ENCODE data around the gene LPAR2.

LPAR2 gene

DNA sequence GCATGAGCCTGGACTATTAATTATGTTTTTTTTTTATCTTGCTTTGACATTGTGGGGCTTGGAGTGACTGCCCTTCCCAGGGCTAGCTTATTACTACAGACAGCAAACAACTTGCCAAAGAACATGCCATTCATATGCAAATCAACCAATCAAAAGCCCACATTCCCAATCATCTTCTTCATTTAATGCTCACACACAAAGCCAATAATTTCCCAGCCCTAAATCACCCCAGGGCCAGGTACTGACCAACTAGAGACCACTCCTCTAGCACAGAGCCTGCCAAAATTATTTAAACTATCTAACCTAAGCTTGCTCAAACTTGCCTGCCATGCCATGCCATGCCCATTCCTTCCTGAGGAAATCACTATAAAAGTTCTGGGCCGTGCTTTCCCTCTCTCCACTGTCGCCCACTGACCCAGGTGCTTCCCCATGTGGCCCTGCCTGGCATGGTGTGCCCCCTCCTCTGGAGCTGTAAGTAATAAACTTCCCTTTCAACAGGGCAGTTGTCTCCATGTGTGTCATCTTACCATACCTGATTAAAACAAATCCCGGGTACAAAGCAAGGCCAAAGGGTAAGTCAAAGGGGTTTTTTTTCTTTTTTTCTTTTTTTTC is 25.2 kb downstream of the LPAR2 start:
- TF ChIP-seq, protein P1, sequence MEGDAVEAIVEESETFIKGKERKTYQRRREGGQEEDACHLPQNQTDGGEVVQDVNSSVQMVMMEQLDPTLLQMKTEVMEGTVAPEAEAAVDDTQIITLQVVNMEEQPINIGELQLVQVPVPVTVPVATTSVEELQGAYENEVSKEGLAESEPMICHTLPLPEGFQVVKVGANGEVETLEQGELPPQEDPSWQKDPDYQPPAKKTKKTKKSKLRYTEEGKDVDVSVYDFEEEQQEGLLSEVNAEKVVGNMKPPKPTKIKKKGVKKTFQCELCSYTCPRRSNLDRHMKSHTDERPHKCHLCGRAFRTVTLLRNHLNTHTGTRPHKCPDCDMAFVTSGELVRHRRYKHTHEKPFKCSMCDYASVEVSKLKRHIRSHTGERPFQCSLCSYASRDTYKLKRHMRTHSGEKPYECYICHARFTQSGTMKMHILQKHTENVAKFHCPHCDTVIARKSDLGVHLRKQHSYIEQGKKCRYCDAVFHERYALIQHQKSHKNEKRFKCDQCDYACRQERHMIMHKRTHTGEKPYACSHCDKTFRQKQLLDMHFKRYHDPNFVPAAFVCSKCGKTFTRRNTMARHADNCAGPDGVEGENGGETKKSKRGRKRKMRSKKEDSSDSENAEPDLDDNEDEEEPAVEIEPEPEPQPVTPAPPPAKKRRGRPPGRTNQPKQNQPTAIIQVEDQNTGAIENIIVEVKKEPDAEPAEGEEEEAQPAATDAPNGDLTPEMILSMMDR (IDR thresholded peaks at IDR 0.05), result no peak

DNA sequence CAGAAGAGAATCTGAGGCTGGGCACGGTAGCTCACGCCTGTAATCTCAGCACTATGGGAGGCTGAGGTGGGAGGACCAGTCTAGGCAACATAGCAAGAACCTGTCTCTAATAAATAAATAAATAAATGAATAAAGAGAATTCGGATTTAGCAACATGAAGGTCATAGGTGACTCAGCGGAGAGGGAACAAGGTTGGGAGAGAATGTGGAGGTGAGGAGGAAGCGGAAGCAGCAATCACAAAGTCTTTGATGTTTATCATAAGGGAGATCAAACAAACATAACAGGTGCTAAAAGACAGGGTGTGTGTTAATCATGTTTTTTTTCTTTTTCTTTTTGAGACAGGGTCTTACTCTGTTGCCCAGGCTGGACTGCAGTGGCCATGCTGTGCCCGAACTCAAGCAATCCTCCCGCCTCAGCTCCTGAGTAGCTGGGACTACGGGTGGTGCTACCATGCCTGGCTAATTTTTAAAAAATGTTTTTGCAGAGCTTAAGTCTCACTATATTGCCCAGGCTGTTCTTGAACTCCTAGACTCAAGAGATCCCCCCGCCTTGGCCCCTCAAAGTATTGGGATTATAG is 25.8 kb downstream of the LPAR2 start:
- TF ChIP-seq, protein P1 (IDR thresholded peaks at IDR 0.05), result no peak

DNA sequence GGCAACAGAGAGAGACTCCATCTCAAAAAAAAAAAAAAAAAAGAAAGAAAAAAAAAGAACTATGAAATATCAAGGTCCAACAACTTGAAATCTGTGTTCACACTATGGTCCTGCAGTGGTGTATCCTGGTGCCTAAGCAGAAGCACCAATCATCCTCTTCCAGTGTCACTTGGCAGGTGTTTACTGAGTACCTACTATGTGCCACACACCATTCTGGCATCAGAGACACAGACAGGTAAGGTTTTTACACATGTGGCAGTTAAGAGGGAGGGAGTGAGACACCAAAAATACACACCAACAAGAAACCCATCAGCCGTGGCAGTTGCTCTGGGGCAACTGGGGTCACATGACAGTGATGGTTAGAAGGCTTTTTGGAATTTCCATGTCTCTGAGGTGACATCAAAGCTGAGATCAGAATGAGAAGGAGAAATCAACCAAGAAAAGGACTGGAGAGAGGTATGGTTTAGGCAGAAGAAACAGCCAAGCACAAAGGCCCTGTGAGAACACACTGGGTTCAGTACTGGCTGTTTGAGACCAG is 27.2 kb downstream of the LPAR2 start:
- TF ChIP-seq, protein P1 (IDR thresholded peaks at IDR 0.05), result no peak

DNA sequence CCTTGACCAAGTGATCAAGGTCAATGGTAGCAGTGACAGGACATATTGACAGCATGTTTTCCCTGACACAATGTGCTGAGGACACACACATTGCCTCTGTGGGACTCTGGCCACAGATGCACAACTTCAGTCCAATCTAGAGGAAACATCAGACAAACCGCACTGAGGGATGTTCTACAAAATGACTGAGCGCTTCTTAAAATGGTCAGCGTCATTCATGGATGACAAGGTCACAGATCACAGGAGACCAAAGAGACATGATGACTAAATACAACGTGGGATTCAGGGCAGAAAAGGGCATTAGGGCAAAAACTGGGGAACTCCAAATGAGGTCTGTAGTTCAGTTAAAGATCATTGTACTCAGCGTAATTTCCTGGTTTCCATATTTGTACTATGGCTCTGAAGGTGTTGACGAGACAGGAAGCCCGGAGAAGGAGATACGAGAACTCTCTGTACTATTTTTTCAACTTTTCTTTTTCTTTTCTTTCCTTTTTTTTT is 30.2 kb downstream of the LPAR2 start:
- TF ChIP-seq, protein P1 (IDR thresholded peaks at IDR 0.05), result no peak

DNA sequence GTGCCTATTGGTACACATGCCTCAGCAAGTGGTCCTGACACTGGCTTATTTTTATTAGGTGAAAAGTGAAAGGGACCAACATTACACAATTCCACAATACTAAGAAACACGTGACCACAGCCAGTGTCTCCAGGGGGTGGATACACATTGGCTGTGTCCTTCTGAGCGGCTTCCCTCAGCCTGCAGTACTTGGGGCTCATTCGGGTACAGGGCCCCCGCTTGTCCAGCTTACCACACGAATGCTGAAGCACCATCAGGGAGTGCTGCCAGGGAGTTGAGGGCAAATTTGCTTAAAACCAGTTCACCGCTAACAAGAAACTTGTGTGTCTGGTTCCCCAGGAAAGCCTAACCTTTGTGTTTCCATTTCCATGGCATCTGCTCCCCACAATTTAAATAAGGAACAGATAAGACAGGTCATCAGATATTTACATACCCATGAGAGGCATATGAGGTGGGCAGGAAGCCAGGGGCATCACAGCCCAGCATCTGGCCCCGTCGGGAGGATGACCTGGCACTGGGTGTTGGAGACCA is 32.8 kb downstream of the LPAR2 start:
- TF ChIP-seq, protein P1 (IDR thresholded peaks at IDR 0.05), result no peak

DNA sequence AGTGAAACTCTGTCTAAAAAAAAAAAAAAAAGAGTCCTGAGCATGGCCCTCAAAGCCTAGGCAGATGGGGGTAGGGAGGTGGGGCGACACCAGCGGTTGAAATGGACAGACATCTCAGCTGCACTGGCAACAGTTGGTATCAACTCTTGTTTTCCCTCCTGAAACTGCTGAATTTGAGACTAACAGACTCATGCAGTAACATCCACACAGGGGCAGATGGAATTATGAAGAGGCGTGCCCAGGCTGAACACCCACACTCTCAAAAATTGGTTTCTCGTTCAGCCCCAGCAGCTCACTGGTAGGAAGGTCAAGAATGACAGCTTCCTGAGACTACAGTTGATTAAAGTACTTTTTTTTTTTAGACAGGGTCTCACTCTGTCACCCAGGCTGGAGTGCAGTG is 33.6 kb downstream of the LPAR2 start:
- TF ChIP-seq, protein P1 (IDR thresholded peaks at IDR 0.05), result no peak

DNA sequence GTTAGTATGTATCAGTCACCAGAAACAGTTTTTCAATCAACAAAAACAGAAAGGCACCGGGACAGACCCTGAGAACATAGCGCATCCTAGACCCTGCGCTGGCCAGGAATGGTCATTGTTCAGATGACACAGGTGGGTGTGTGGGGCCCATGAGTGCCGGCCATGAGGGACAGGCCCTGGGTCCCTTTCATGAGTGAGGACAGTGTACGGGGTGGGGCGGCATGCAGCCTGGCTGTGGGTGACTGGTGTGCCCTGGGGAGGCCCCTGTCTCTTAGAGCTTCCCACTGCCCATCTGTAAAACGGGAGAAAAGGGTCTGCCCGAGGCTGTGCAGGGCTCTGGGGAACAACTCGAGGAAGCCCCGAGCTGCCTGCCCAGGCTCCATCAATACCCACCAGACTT is 35.3 kb downstream of the LPAR2 start:
- TF ChIP-seq, protein P1 (IDR thresholded peaks at IDR 0.05), result no peak
